Measurements from ENCODE around the gene SPIRE2. TPM values are rescaled to one million over a fixed set of nuclear protein-coding genes. Genes with fewer than 3 reads are reported as not detected.

Gene SPIRE2
- total and polyA plus RNA-seq, 9 of the 15 experiments (the other 6 are each of a cell fraction or from before 2014, with no cell fraction given), result 0.70 to 7.5 (median 4.6) TPM

GRCh38 chr16:89918453-89919347 lies 90.4 kb downstream of the SPIRE2 start, which contains the start of gene MC1R (continued):
- peak; percentile 30 for TF ChIP-seq CCNT2 (IDR thresholded peaks at IDR 0.05; ENCODE audit: borderline replicate concordance, extremely low read depth, insufficient read length, low read depth, low read length)
- TF ChIP-seq ZNF655 (CRISPR knock-in tag; IDR thresholded peaks at IDR 0.05), result no peak
- peak in 1 of 2 experiments; percentile 34; a peak in 1 of 4 replicates for TF ChIP-seq HDAC1 (IDR thresholded peaks at IDR 0.05)
- peak; percentile 24 to 79; a peak in 3 of 4 replicates for TF ChIP-seq MAZ (CRISPR knock-in tag; conservative IDR thresholded peaks at IDR 0.05 in 1 of 2, IDR thresholded peaks at IDR 0.05 in 1 of 2)
- no peak for TF ChIP-seq PHF20 (IDR thresholded peaks at IDR 0.05; ENCODE audit: partially characterized antibody)
- TF ChIP-seq L3MBTL2 (IDR thresholded peaks at IDR 0.05), result peak; percentile 24
- TF ChIP-seq TGIF2 (CRISPR knock-in tag; IDR thresholded peaks at IDR 0.05), result no peak
- no peak for TF ChIP-seq ATF7 (IDR thresholded peaks at IDR 0.05)
- TF ChIP-seq, protein P1, sequence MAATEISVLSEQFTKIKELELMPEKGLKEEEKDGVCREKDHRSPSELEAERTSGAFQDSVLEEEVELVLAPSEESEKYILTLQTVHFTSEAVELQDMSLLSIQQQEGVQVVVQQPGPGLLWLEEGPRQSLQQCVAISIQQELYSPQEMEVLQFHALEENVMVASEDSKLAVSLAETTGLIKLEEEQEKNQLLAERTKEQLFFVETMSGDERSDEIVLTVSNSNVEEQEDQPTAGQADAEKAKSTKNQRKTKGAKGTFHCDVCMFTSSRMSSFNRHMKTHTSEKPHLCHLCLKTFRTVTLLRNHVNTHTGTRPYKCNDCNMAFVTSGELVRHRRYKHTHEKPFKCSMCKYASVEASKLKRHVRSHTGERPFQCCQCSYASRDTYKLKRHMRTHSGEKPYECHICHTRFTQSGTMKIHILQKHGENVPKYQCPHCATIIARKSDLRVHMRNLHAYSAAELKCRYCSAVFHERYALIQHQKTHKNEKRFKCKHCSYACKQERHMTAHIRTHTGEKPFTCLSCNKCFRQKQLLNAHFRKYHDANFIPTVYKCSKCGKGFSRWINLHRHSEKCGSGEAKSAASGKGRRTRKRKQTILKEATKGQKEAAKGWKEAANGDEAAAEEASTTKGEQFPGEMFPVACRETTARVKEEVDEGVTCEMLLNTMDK (IDR thresholded peaks at IDR 0.05; ENCODE audit: borderline replicate concordance, insufficient read depth, low read depth, low read length, poor library complexity, severe bottlenecking), result peak; percentile 49
- TF ChIP-seq, protein P2, sequence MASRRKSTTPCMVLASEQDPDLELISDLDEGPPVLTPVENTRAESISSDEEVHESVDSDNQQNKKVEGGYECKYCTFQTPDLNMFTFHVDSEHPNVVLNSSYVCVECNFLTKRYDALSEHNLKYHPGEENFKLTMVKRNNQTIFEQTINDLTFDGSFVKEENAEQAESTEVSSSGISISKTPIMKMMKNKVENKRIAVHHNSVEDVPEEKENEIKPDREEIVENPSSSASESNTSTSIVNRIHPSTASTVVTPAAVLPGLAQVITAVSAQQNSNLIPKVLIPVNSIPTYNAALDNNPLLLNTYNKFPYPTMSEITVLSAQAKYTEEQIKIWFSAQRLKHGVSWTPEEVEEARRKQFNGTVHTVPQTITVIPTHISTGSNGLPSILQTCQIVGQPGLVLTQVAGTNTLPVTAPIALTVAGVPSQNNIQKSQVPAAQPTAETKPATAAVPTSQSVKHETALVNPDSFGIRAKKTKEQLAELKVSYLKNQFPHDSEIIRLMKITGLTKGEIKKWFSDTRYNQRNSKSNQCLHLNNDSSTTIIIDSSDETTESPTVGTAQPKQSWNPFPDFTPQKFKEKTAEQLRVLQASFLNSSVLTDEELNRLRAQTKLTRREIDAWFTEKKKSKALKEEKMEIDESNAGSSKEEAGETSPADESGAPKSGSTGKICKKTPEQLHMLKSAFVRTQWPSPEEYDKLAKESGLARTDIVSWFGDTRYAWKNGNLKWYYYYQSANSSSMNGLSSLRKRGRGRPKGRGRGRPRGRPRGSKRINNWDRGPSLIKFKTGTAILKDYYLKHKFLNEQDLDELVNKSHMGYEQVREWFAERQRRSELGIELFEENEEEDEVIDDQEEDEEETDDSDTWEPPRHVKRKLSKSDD (conservative IDR thresholded peaks at IDR 0.05; ENCODE audit: low read length), result no peak
- 0 out of 2 replicates have a peak, but pooled peaks have one; percentile 36 for TF ChIP-seq GATAD2A (IDR thresholded peaks at IDR 0.05)
- no peak for TF ChIP-seq ZNF644 (tag; IDR thresholded peaks at IDR 0.05; ENCODE audit: low read depth)
- peak; percentile 3; the same call in 1 of the 2 replicates for TF ChIP-seq POLR2G (IDR thresholded peaks at IDR 0.05; ENCODE audit: low read depth, low read length)
- TF ChIP-seq ZNF668 (CRISPR knock-in tag; IDR thresholded peaks at IDR 0.05), result no peak
- no peak for TF ChIP-seq SMARCA5 (IDR thresholded peaks at IDR 0.05)
- TF ChIP-seq POLR2H (tag; IDR thresholded peaks at IDR 0.05; ENCODE audit: low read depth), result no peak

Measured in K562 (cell line).